B cell (primary cell): ENCODE data around the gene TAS2R40. TPM values are rescaled to one million over a fixed set of nuclear protein-coding genes. Genes with fewer than 3 reads are reported as not detected.

Experiments used
- ATAC-seq: fragments of 200-7000 bp; cut with Tn5 transposase; one replicate; pipeline ENCODE4 v1.10.0; 2021; ENCODE audit warnings: low read depth, mild to moderate bottlenecking, moderate number of reproducible peaks, moderate library complexity
- CTCF ChIA-PET: fragments of 350-600 bp; sonication (Branson Sonifier 250); formaldehyde crosslinking; loops from one replicate; lab custom pipeline; 2021; ENCODE audit warnings: antibody characterized with exemption, inconsistent platforms; lab: Charles Lee
- POLR2A ChIA-PET: fragments of 350-600 bp; sonication (Branson Sonifier 250); formaldehyde crosslinking; loops from one replicate; lab custom pipeline; 2021; ENCODE audit warnings: antibody characterized with exemption; lab: Charles Lee
- DNase-seq: peaks from one replicate; pipeline ENCODE4 v3.0.0; 2013
- H2AFZ ChIP-seq: 2 replicates; pipeline ENCODE4 v1.6.1; 2012; ENCODE audit warnings: mild to moderate bottlenecking, low read depth, low read length; ENCODE audit not compliant: insufficient read depth, poor library complexity, severe bottlenecking
- H3K27ac ChIP-seq, 2 donors: 1 replicate in 1 of 2; 2 replicates in 1 of 2; pipeline ENCODE4 v1.5.1; 2012 to 2013; ENCODE audit warnings: low read length in 2 of 2, mild to moderate bottlenecking in 2 of 2, moderate library complexity in 1 of 2
- H3K27me3 ChIP-seq, 4 experiments: fragments of 200-600 bp in 1 of 4; sonication (generic) in 1 of 4; replicated peaks in 1 of 4; 1 replicate in 2 of 4; 2 replicates in 2 of 4; pipeline versions ENCODE4 v1.6.1 to v1.7.0; 2013 to 2016; ENCODE audit warnings: low read length in 3 of 4, mild to moderate bottlenecking in 2 of 4, mixed read lengths in 1 of 4, moderate library complexity in 1 of 4; ENCODE audit not compliant: insufficient read depth in 4 of 4, control insufficient read depth in 3 of 4; ENCODE audit errors: control extremely low read depth in 1 of 4
- H3K36me3 ChIP-seq, 2 experiments: replicated peaks in 1 of 2; 1 replicate in 1 of 2; 2 replicates in 1 of 2; pipeline versions ENCODE4 v1.6.1 to v1.7.1; 2013; ENCODE audit warnings: low read length in 1 of 2; ENCODE audit not compliant: insufficient read depth in 2 of 2, control insufficient read depth in 1 of 2; ENCODE audit errors: control extremely low read depth in 1 of 2, extremely low read depth in 1 of 2
- H3K4me1 ChIP-seq, 2 donors: fragments of 200-600 bp in 1 of 2; sonication (generic) in 1 of 2; 1 replicate in 1 of 2; 2 replicates in 1 of 2; pipeline versions ENCODE4 v1.5.1 to v1.6.1; 2013 to 2017; ENCODE audit warnings: low read length in 2 of 2; ENCODE audit not compliant: control insufficient read depth in 2 of 2, insufficient read depth in 2 of 2
- H3K4me2 ChIP-seq: replicated peaks from 2 replicates; pipeline ENCODE3; 2012; ENCODE audit warnings: mild to moderate bottlenecking, low read depth, low read length; ENCODE audit not compliant: poor library complexity, severe bottlenecking
- H3K4me3 ChIP-seq, 5 experiments: fragments of 200-600 bp in 1 of 5; sonication (generic) in 1 of 5; 1 replicate in 3 of 5; 2 replicates in 2 of 5; pipeline versions ENCODE4 v1.5.1 to v1.7.0; 2011 to 2016; ENCODE audit warnings: low read length in 4 of 5, mild to moderate bottlenecking in 4 of 5, low read depth in 2 of 5, control low read depth in 1 of 5, moderate library complexity in 1 of 5; ENCODE audit not compliant: insufficient read depth in 1 of 5; ENCODE audit errors: control extremely low read depth in 1 of 5, extremely low read depth in 1 of 5
- H3K79me2 ChIP-seq: fragments of 200-600 bp; sonication (generic); one replicate; pipeline ENCODE4 v1.6.0; 2016; ENCODE audit warnings: low read length; ENCODE audit not compliant: control insufficient read depth, insufficient read depth
- H3K9ac ChIP-seq: fragments of 200-600 bp; sonication (generic); 2 replicates; pipeline ENCODE4 v1.6.1; 2017; ENCODE audit warnings: mild to moderate bottlenecking, low read length, moderate library complexity
- H3K9me3 ChIP-seq, 3 donors: one replicate each; pipeline versions ENCODE4 v1.6.1 to v1.7.1; 2013; ENCODE audit warnings: low read length in 2 of 3; ENCODE audit not compliant: control insufficient read depth in 2 of 3, insufficient read depth in 1 of 3; ENCODE audit errors: control extremely low read depth in 1 of 3
- H4K20me1 ChIP-seq: 2 replicates; pipeline ENCODE4 v1.6.0; 2012; ENCODE audit warnings: mild to moderate bottlenecking, low read length; ENCODE audit not compliant: insufficient read depth, control insufficient read depth, poor library complexity, severe bottlenecking
- H3K27ac Mint-ChIP-seq: one replicate; pipeline ENCODE4 v1.8.0; 2021; ENCODE audit warnings: mixed read lengths
- H3K27me3 Mint-ChIP-seq: one replicate; pipeline ENCODE4 v1.8.0; 2021; ENCODE audit warnings: mixed read lengths
- H3K4me1 Mint-ChIP-seq: one replicate; pipeline ENCODE4 v1.8.0; 2021; ENCODE audit warnings: mixed read lengths
- H3K4me3 Mint-ChIP-seq: one replicate; pipeline ENCODE4 v1.8.0; 2021; ENCODE audit warnings: mixed read lengths
- H3K9me3 Mint-ChIP-seq: one replicate; pipeline ENCODE4 v1.8.0; 2022; ENCODE audit warnings: mixed read lengths; ENCODE audit not compliant: insufficient read depth
- EZH2 ChIP-seq: IDR thresholded peaks from 2 replicates; pipeline ENCODE4 v1.6.1; 2012; ENCODE audit warnings: borderline replicate concordance, low read depth, mild to moderate bottlenecking, moderate library complexity, low read length; ENCODE audit not compliant: insufficient read depth, poor library complexity, severe bottlenecking
- intact Hi-C: fragments of 100-400 bp; cut with micrococcal nuclease; formaldehyde crosslinking; loops from one replicate; pipeline ENCODE4 v1.10.0; 2022
- polyA plus RNA-seq: library from polyadenylated mRNA; depleted of rRNA; stranded (reverse); fragments of >200 nt; gene quantifications from 2 replicates; pipeline ENCODE4 v1.2.3, GENCODE V29; 2012
- total RNA-seq, 2 donors: library from RNA; stranded (reverse); fragments of 120-200 nt in 1 of 2; gene quantifications; 1 replicate in 1 of 2; 2 replicates in 1 of 2; pipeline versions ENCODE4 v1.2.3 to v1.2.4, GENCODE V29; 2013 to 2022
- TF ChIP-seq, protein P1 (sequence below): fragments of 200-600 bp; IDR thresholded peaks from one replicate; pipeline ENCODE4 v1.8.0; 2022; ENCODE audit warnings: antibody characterized with exemption, mild to moderate bottlenecking

Gene TAS2R40
- total and polyA plus RNA-seq, 2 donors (not counting 1 experiment from before 2014, with no cell fraction given), result not detected

GRCh38 chr7:143239813-143240212 is 18.0 kb downstream of the TAS2R40 start:
- H3K27me3 Mint-ChIP-seq, result peaks cover 31% of the 10 kb centered on the region
- H3K4me2 ChIP-seq, result no peak overlapping the region
- H3K79me2 ChIP-seq, result no peaks in the 10 kb centered on the region
- no peaks in the 10 kb centered on the region for H4K20me1 ChIP-seq
- CTCF ChIA-PET, result interaction anchor here (0.6 to 6.4 kb wide), 51 partner anchors 8 to 888 kb away, joined by 3 to 172 read pairs (median 5); partner anchors contain the start of genes CASP2, EPHA1, GSTK1 and TAS2R40
- H3K4me3 ChIP-seq, result no peak overlapping the region
- peaks cover 5 to 18% (median 8%) of the 10 kb centered on the region in 3 donors for H3K9me3 ChIP-seq
- POLR2A ChIA-PET, result interaction anchor here (0.7 kb wide), 1 partner anchor 187 kb away, joined by 8 read pairs; no protein-coding TSS in a partner anchor
- no peak overlapping the region for H3K4me3 Mint-ChIP-seq
- no peak for TF ChIP-seq EZH2
- TF ChIP-seq, protein P1, sequence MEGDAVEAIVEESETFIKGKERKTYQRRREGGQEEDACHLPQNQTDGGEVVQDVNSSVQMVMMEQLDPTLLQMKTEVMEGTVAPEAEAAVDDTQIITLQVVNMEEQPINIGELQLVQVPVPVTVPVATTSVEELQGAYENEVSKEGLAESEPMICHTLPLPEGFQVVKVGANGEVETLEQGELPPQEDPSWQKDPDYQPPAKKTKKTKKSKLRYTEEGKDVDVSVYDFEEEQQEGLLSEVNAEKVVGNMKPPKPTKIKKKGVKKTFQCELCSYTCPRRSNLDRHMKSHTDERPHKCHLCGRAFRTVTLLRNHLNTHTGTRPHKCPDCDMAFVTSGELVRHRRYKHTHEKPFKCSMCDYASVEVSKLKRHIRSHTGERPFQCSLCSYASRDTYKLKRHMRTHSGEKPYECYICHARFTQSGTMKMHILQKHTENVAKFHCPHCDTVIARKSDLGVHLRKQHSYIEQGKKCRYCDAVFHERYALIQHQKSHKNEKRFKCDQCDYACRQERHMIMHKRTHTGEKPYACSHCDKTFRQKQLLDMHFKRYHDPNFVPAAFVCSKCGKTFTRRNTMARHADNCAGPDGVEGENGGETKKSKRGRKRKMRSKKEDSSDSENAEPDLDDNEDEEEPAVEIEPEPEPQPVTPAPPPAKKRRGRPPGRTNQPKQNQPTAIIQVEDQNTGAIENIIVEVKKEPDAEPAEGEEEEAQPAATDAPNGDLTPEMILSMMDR, result no peak
- DNase-seq (no peak), ATAC-seq (no peak)
- H3K4me1 Mint-ChIP-seq, result peaks cover 5% of the 10 kb centered on the region
- no peak overlapping the region for H3K27ac Mint-ChIP-seq
- no peaks in the 10 kb centered on the region for H3K36me3 ChIP-seq
- H3K4me1 ChIP-seq, result peaks cover 4% of the 10 kb centered on the region in 2 donors
- H3K9me3 Mint-ChIP-seq, result peaks cover 13% of the 10 kb centered on the region
- no peak overlapping the region for H3K9ac ChIP-seq
- H3K27me3 ChIP-seq, result peaks cover 0 to 3% (median 0%) of the 10 kb centered on the region in 4 experiments
- intact Hi-C loops, result loop anchor here (1.0 kb wide), 6 partner anchors 23 to 176 kb away; partner anchors contain the start of genes CASP2, GSTK1 and ZYX
- H3K27ac ChIP-seq, result no peak overlapping the region
- H2AFZ ChIP-seq, result no peak overlapping the region
